Vagina (tissue), 2 donors: ENCODE data around the gene NCKAP1. TPM values are rescaled to one million over a fixed set of nuclear protein-coding genes. Genes with fewer than 3 reads are reported as not detected.

Experiments used
- DNase-seq, 2 donors: peaks; one replicate each; pipeline ENCODE4 v3.0.0-alpha.2; 2017; ENCODE audit errors: extremely low spot score in 2 of 2
- H3K27ac ChIP-seq: fragments of 200-600 bp; sonication (generic); one replicate; pipeline ENCODE4 v1.5.1; 2019
- H3K27me3 ChIP-seq: fragments of 200-600 bp; sonication (generic); one replicate; pipeline ENCODE4 v1.5.1; 2019
- H3K36me3 ChIP-seq, 2 donors: fragments of 200-600 bp; sonication (generic); one replicate each; pipeline ENCODE4 v1.5.1; 2017 to 2019
- H3K4me1 ChIP-seq: fragments of 200-600 bp; sonication (generic); one replicate; pipeline ENCODE4 v1.5.1; 2019
- H3K4me3 ChIP-seq, 2 donors: fragments of 200-600 bp; sonication (generic); 1 replicate in 1 of 2; 2 replicates in 1 of 2; pipeline ENCODE4 v1.5.1; 2016 to 2019
- H3K9me3 ChIP-seq: fragments of 200-600 bp; sonication (generic); one replicate; pipeline ENCODE4 v1.5.1; 2019
- POLR2A ChIP-seq, 2 donors: fragments of 450-650 bp; IDR thresholded peaks; one replicate each; pipeline ENCODE4 v1.6.1; 2017; ENCODE audit warnings: antibody characterized with exemption in 2 of 2, mild to moderate bottlenecking in 2 of 2, moderate library complexity in 2 of 2
- POLR2AphosphoS5 ChIP-seq, 2 donors: sonication (generic); formaldehyde crosslinking; IDR thresholded peaks; one replicate each; pipeline ENCODE4 v1.9.0; 2017; ENCODE audit warnings: antibody characterized with exemption in 2 of 2, mild to moderate bottlenecking in 2 of 2, low read depth in 1 of 2; ENCODE audit not compliant: insufficient read depth in 1 of 2
- intact Hi-C: fragments of 100-400 bp; cut with DNase I; formaldehyde crosslinking; loops from one replicate; pipeline ENCODE4 v1.15.1; 2023
- total RNA-seq: library from RNA; depleted of rRNA; stranded (reverse); fragments of >200 nt; gene quantifications from one replicate; pipeline ENCODE4 v1.2.3, GENCODE V29; 2016
- TF ChIP-seq, protein P1 (sequence below), 3 experiments: fragments of 450-650 bp in 2 of 3; fragments of 200-600 bp in 1 of 3; sonication (generic) in 1 of 3; IDR thresholded peaks; one replicate each; pipeline ENCODE4 v1.5.1; 2017 to 2019; ENCODE audit warnings: antibody characterized with exemption in 3 of 3, mild to moderate bottlenecking in 2 of 3, moderate library complexity in 2 of 3

Gene NCKAP1
- total RNA-seq, 1 donor from 2014 or later = 135 TPM

DNA sequence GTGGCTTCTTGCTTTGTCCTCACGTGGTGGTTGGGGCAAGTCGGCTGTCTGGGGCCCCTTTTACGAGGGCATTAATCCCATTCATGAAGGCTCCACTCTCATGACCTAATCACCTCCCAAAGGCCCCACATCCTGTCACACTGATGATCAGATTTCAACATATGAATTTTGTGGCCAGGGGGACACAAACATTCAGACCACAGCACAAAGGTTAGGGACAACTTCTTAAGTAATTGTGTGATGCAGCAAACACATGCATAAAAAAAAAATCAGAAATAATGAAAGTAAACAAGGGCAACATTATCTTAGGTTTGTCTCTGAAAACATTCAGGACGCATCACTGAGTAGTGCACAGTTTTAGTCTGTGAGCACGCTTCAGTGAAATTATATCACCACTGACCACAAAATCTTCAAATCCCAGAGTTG is 117.6 kb downstream of the NCKAP1 start:
- Histone ChIP-seq H3K27ac (no peak overlapping the region), H3K36me3 (peaks cover 0 to 4% of the 10 kb centered on the region in 2 donors), H3K4me1 (no peaks in the 10 kb centered on the region), H3K4me3 (no peak overlapping the region), H3K9me3 (no peaks in the 10 kb centered on the region), H3K27me3 (no peaks in the 10 kb centered on the region)
- TF ChIP-seq, protein P1, sequence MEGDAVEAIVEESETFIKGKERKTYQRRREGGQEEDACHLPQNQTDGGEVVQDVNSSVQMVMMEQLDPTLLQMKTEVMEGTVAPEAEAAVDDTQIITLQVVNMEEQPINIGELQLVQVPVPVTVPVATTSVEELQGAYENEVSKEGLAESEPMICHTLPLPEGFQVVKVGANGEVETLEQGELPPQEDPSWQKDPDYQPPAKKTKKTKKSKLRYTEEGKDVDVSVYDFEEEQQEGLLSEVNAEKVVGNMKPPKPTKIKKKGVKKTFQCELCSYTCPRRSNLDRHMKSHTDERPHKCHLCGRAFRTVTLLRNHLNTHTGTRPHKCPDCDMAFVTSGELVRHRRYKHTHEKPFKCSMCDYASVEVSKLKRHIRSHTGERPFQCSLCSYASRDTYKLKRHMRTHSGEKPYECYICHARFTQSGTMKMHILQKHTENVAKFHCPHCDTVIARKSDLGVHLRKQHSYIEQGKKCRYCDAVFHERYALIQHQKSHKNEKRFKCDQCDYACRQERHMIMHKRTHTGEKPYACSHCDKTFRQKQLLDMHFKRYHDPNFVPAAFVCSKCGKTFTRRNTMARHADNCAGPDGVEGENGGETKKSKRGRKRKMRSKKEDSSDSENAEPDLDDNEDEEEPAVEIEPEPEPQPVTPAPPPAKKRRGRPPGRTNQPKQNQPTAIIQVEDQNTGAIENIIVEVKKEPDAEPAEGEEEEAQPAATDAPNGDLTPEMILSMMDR (IDR thresholded peaks at IDR 0.05) = no peak
- no peak for TF ChIP-seq POLR2A (IDR thresholded peaks at IDR 0.05)
- TF ChIP-seq POLR2AphosphoS5 (IDR thresholded peaks at IDR 0.05; ENCODE audit: insufficient read depth in 1 of 2, low read depth in 1 of 2) = no peak
- no peak for DNase-seq
- intact Hi-C loops = no loop called here

DNA sequence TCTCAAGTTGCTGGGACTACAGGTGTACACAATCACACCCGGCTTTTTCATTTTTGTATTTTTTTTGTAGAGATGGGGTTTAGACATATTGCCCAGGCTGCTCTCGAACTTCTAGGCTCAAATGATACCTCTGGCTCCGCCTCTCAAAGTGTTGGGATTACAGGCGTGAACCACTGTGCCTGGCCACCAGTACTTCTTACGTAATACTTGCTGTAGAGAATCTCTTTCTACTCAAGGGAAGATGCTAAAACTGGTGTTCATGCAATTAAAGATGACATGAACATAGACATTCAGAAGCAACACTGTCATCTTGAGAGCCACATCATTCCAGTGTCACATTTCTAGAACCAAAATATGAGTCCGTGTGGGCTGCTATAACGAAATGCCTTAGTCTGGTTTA is 118.2 kb downstream of the NCKAP1 start:
- Histone ChIP-seq H3K4me1 (no peaks in the 10 kb centered on the region), H3K36me3 (peaks cover 0 to 4% of the 10 kb centered on the region in 2 donors)
- intact Hi-C loops = no loop called here

DNA sequence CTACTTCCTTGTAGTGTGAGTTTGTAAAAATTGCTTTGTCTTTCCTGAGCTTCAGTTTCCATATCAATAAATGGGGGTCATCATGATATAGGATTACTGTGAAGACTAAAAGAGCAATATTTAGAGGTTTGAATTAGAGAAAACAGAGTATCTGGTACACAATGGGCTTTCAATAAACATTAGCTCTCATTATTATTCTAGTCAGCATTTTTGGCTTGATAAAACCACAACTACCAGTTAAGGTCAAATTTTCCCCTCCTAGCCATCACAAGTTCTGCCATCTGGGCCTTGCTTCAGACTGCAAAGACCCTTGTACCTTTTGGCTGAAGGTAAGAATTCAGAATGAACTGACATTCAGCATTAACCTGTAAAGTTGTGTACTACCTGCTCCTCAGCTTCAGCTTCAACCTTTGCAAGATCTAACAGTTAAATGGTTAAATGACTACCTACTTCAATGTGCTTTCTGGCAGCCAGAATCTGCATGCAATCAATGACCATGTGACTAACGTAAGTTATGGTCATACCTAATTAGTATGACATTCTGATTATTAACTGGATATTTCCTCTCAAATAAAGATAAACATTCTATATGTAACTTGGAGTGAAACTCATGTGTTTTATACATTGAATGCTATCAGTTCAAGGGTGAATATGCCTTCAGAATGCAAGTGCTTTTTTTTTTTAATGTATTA is 119.2 kb downstream of the NCKAP1 start:
- H3K4me1 ChIP-seq = no peaks in the 10 kb centered on the region
- H3K36me3 ChIP-seq = peaks cover 0 to 5% of the 10 kb centered on the region in 2 donors
- no peaks in the 10 kb centered on the region for H3K9me3 ChIP-seq
- H3K27me3 ChIP-seq = no peaks in the 10 kb centered on the region
- no peak for DNase-seq
- no peak overlapping the region for H3K27ac ChIP-seq
- intact Hi-C loops = no loop called here
- H3K4me3 ChIP-seq = no peak overlapping the region
- no peak for TF ChIP-seq POLR2A (IDR thresholded peaks at IDR 0.05)
- no peak for TF ChIP-seq POLR2AphosphoS5 (IDR thresholded peaks at IDR 0.05; ENCODE audit: insufficient read depth in 1 of 2, low read depth in 1 of 2)
- TF ChIP-seq, protein P1 (IDR thresholded peaks at IDR 0.05) = no peak

More for the DNA sequence above, 118.2 kb downstream of the NCKAP1 start:
- no peaks in the 10 kb centered on the region for H3K9me3 ChIP-seq
- no peak overlapping the region for H3K4me3 ChIP-seq
- no peaks in the 10 kb centered on the region for H3K27me3 ChIP-seq
- TF ChIP-seq POLR2AphosphoS5 (IDR thresholded peaks at IDR 0.05; ENCODE audit: insufficient read depth in 1 of 2, low read depth in 1 of 2) (no peak), POLR2A (IDR thresholded peaks at IDR 0.05) (no peak)
- TF ChIP-seq, protein P1 (IDR thresholded peaks at IDR 0.05) = no peak
- no peak for DNase-seq
- H3K27ac ChIP-seq = no peak overlapping the region

DNA sequence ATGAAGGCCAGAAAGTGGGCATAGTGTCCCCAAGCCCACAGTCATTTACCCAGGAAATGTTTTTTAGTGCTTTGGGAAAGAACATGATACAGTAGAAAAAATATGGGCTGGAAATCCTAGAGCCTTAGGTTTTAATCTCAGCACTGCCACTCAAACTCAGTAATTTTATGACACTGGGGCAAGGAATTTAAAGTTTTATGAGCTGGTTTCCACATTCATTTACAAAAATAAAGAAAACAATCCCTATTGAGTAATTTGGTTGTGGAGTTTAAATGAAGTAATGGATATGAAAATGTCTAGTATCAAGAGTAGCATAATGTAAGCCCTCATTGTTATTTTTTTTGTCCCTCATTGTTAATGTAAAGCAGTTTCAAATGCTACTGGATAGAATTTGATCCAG is 120.3 kb downstream of the NCKAP1 start:
- no peak for DNase-seq
- Histone ChIP-seq H3K9me3 (no peaks in the 10 kb centered on the region), H3K27me3 (no peaks in the 10 kb centered on the region), H3K27ac (no peak overlapping the region), H3K4me1 (no peaks in the 10 kb centered on the region), H3K36me3 (peaks cover 0 to 17% of the 10 kb centered on the region in 2 donors), H3K4me3 (no peak overlapping the region)
- intact Hi-C loops = no loop called here
- TF ChIP-seq POLR2A (IDR thresholded peaks at IDR 0.05) = no peak
- no peak for TF ChIP-seq POLR2AphosphoS5 (IDR thresholded peaks at IDR 0.05; ENCODE audit: insufficient read depth in 1 of 2, low read depth in 1 of 2)
- TF ChIP-seq, protein P1 (IDR thresholded peaks at IDR 0.05) = no peak

DNA sequence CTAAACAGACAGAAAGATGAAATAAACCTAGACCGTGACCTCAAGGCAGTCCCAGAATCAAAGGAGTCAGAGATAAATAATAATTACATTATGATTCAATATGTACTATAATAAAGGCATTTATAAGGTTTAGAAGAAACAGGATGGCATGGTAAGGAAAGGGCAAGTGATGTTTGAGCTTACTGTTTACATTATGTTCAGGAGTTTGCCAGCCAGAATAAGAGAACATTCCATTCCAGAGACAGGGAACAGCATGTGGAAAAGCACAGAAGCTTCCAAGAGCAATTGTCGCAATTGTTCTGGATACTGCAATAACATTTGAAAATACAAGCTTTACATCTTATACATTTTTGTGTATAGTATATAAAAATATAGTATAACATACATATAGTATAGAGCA is 121.8 kb downstream of the NCKAP1 start:
- no peaks in the 10 kb centered on the region for H3K4me1 ChIP-seq
- no peak overlapping the region for H3K27ac ChIP-seq
- peaks cover 0 to 18% of the 10 kb centered on the region in 2 donors for H3K36me3 ChIP-seq
- TF ChIP-seq POLR2AphosphoS5 (IDR thresholded peaks at IDR 0.05; ENCODE audit: insufficient read depth in 1 of 2, low read depth in 1 of 2) = no peak
- no peak for TF ChIP-seq POLR2A (IDR thresholded peaks at IDR 0.05)
- TF ChIP-seq, protein P1 (IDR thresholded peaks at IDR 0.05) = no peak
- DNase-seq = no peak
- no peaks in the 10 kb centered on the region for H3K27me3 ChIP-seq
- H3K4me3 ChIP-seq = no peak overlapping the region
- H3K9me3 ChIP-seq = no peaks in the 10 kb centered on the region
- intact Hi-C loops = no loop called here
